ENCODE results near the gene CPNE9.
"Not testable (repeated sequence)": the region's sequence is repeated elsewhere in the genome, so short reads cannot be mapped to it uniquely, and the experiment has no call there.

The CPNE9 gene

GRCh38 chr3:9748031-9748430, 44.4 kb downstream of the CPNE9 start:
- DNase-seq (ENCODE audit: low read depth in 3 of 3), result no peak

GRCh38 chr3:9749296-9749644, 45.6 kb downstream of the CPNE9 start:
- no peak for DNase-seq (ENCODE audit: low read depth in 3 of 3)

GRCh38 chr3:9749645-9750555, 46.3 kb downstream of the CPNE9 start, which contains the start of gene OGG1:
Gene OGG1 (plus strand): TSS chr3:9749952. CDS start chr3:9750287, 335 bp downstream.
- peak; percentile 81 to 92 (median 90) for DNase-seq (ENCODE audit: low read depth in 3 of 3)

GRCh38 chr3:9750556-9751411, 47.2 kb downstream of the CPNE9 start:
- no peak for DNase-seq (ENCODE audit: low read depth in 3 of 3)

- no peak for DNase-seq (ENCODE audit: low read depth in 3 of 3)
These were observed 51.0 kb downstream of the CPNE9 start for GRCh38 chr3:9754678-9755077.

GRCh38 chr3:9757427-9757826, 53.8 kb downstream of the CPNE9 start:
- no peak for DNase-seq (ENCODE audit: low read depth in 3 of 3)

GRCh38 chr3:9760779-9761505, 57.3 kb downstream of the CPNE9 start:
- DNase-seq (ENCODE audit: low read depth in 3 of 3), result no peak

- DNase-seq (ENCODE audit: low read depth in 3 of 3), result no peak
These were observed 58.3 kb downstream of the CPNE9 start for GRCh38 chr3:9761919-9762318.

- no peak for DNase-seq (ENCODE audit: low read depth in 3 of 3)
These were observed 59.2 kb downstream of the CPNE9 start for GRCh38 chr3:9762871-9763270.

GRCh38 chr3:9765865-9766264, 62.2 kb downstream of the CPNE9 start:
- DNase-seq (ENCODE audit: low read depth in 3 of 3), result no peak

- no peak for DNase-seq (ENCODE audit: low read depth in 3 of 3)
These were observed 63.8 kb downstream of the CPNE9 start for GRCh38 chr3:9767418-9767817.

GRCh38 chr3:9768141-9768775, 64.6 kb downstream of the CPNE9 start:
- DNase-seq (ENCODE audit: low read depth in 3 of 3), result no peak

GRCh38 chr3:9769012-9769411, 65.4 kb downstream of the CPNE9 start:
- DNase-seq (ENCODE audit: low read depth in 3 of 3), result no peak

- peak; percentile 36 to 54 (median 40) for DNase-seq (ENCODE audit: low read depth in 3 of 3)
These were observed 66.0 kb downstream of the CPNE9 start, which contains the start of gene CAMK1 for GRCh38 chr3:9769426-9770275. Gene CAMK1 (minus strand): TSS chr3:9769947. CDS start chr3:9767749, 2,198 bp downstream.

GRCh38 chr3:9770276-9770812, 66.7 kb downstream of the CPNE9 start:
- no peak for DNase-seq (ENCODE audit: low read depth in 3 of 3)

GRCh38 chr3:9771007-9771406, 67.4 kb downstream of the CPNE9 start:
- DNase-seq (ENCODE audit: low read depth in 3 of 3), result not testable (repeated sequence)

GRCh38 chr3:9776896-9777693, 73.5 kb downstream of the CPNE9 start:
- DNase-seq (ENCODE audit: low read depth in 3 of 3), result no peak

GRCh38 chr3:9777694-9778021, 74.0 kb downstream of the CPNE9 start:
- no peak for DNase-seq (ENCODE audit: low read depth in 3 of 3)
